Lower leg skin (tissue), 3 donors: ENCODE measurements around the gene LAMB4.

Source experiments
- POLR2A ChIP-seq, 2 donors: fragments of 450-650 bp; IDR thresholded peaks; one replicate each; pipeline ENCODE4 v1.6.1; 2016 to 2017; ENCODE audit warnings: antibody characterized with exemption in 2 of 2, mild to moderate bottlenecking in 1 of 2, moderate library complexity in 1 of 2
- TF ChIP-seq, protein P1 (sequence below), 3 donors: fragments of 450-650 bp; IDR thresholded peaks; one replicate each; pipeline ENCODE4 v1.5.1; 2016; ENCODE audit warnings: antibody characterized with exemption in 3 of 3, mild to moderate bottlenecking in 3 of 3, moderate library complexity in 2 of 3

DNA sequence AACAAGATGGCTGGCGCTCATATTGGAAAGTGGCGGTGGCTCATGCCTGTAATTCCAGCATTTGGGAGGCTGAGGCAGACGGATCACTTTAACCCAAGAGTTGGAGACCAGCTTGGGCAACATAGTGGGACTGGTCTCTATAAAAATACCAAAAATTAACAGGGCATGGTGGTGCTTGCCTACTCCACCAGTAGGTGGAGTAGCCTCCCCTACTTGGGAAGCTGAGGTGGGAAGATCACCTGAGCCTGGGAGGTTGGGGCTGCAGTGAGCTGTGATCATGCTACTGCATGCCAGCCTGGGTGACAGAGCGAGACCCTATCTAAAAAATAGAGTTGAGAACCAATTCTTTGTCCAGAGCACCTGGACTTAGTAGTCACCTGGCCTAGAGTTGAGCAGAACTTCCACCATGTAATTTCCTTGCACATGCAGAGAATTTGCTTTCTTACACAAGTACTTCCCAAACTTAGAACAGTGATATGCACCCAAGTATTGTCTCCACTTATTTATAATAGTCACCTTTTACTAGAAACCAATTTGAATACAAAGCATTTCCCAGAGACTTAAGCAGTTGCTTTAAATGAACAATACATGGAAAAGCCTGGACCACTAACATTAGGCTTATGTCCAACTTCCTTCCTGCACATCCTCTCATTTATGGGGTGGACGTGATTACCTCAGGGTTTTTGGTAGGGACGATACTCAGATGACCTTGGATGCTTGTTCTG, 15.9 kb downstream of the LAMB4 start:
- TF ChIP-seq POLR2A (IDR thresholded peaks at IDR 0.05), result no peak
- TF ChIP-seq, protein P1, sequence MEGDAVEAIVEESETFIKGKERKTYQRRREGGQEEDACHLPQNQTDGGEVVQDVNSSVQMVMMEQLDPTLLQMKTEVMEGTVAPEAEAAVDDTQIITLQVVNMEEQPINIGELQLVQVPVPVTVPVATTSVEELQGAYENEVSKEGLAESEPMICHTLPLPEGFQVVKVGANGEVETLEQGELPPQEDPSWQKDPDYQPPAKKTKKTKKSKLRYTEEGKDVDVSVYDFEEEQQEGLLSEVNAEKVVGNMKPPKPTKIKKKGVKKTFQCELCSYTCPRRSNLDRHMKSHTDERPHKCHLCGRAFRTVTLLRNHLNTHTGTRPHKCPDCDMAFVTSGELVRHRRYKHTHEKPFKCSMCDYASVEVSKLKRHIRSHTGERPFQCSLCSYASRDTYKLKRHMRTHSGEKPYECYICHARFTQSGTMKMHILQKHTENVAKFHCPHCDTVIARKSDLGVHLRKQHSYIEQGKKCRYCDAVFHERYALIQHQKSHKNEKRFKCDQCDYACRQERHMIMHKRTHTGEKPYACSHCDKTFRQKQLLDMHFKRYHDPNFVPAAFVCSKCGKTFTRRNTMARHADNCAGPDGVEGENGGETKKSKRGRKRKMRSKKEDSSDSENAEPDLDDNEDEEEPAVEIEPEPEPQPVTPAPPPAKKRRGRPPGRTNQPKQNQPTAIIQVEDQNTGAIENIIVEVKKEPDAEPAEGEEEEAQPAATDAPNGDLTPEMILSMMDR (IDR thresholded peaks at IDR 0.05), result no peak
